Activated CD4-positive, alpha-beta T cell treated with anti-CD3 and anti-CD28 coated beads, Interleukin-2, amount 50 U/mL, for 4 hours (primary cell): ENCODE data around the gene BRD4.

Experiments used
- DNase-seq, 2 experiments: peaks; one replicate each; pipeline ENCODE4 v3.0.0-alpha.2; 2020

BRD4 gene

GRCh38 chr19:15288146-15288963, 44.0 kb downstream of the BRD4 start:
- DNase-seq: no peak

- no peak for DNase-seq
Measured at GRCh38 chr19:15287496-15287895, 44.8 kb downstream of the BRD4 start.

- DNase-seq: no peak
Measured at GRCh38 chr19:15286688-15287365, 45.5 kb downstream of the BRD4 start.

DNA sequence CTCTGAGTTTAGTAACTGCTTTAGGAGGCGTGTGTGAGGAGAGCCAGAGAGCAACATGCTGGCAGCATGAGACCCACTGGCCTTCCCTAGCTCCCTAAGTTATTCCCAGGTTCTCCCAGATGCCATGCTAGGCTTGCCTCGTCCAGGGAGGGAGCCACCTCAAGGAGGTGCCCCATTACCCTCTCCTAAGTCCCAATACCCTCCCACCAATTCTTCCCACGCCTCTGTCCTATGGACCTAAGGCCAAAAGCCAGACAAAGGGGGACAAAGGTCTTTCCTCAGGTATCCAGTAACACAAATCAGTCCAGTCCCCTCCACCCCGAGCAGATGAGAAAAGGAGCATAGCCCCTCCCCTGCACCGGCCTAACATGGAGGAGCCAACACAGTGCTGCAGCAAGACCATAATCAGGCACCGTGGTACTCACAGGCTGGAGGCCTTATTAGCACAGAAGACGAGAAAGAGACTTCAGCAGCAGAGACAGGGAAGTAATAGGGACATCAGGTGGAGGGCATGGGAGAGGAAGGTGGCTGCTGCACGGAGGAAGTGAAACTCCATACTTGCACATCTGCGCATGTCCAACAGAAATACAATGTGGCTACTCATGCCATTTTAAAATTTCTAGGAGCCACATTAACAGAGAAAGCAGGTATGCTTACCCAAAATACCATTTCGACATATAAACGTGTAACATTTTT, 46.3 kb downstream of the BRD4 start:
- DNase-seq: no peak

- no peak for DNase-seq
Measured at GRCh38 chr19:15284896-15285295, 47.4 kb downstream of the BRD4 start.

DNA sequence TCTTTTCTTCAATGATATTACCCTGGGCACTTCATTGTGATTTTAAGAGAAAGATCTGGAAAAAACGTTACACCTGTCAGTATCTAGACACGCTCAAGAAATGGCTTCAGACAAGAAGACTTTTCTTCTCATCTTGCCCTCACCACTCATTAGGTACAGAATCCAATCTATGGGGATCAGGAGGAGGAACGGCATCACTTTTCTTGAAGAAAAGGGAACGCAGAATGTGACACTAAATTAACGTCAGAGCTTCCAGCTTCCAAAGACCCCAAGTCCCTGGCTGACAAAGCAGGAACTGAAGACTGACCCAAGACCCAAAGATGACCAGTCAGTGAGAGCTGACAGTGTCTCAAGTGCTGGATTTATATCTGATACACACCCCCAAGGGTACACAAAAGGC, 48.2 kb downstream of the BRD4 start:
- DNase-seq: no peak

DNA sequence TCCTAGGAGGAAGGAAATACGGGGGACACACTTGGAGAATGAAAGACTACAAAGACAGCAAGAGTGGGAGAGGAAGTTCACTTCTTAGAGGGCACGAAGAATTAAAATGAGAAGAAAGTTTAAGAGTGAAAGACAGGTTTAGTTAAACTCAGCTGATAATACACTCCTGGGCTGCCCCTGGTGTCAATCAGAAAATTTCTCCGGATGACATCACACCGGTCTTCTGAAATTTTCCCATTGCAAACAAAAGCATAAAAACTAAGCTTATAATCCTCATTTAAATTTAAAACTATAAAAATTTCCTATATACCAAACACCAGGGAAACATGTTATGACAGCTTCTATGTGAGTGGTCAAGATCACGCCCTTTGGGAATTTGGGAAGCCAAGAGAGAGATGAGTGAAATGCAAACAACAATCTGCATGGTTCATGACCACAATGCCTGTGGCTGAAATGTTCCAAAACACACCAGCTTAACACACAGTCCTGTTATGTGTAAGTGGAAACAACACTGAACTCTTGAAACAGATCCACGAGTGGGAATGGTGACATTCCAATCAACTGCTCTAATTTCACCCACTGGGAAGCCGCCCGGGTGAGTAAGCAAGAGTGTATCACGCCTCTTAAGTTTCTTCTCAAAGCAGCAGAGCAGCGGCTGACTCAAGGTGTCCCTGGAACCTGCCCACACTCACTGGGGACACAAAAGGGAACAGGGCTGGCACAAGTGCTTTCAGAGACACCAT, 49.0 kb downstream of the BRD4 start:
- peak in 1 of 2 experiments; percentile 17 for DNase-seq

DNA sequence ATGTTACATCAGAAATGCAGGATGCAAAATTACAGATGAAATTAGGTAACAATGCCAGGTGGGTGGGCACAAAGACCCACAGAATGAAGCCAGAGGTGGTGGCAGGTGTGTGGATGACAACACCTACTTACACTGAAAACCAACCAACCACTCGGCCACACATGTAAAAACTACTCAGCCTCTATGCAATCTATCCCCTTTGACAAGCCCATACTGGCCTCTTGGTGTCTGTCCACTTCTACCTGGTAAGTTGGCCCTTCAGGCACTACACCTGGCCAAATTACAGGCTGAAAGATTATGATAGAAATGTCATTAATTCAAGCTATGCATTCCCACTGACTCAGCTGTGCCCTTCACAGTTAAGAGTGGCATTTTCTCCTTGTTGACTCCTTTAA, 50.0 kb downstream of the BRD4 start:
- DNase-seq: no peak

- no peak for DNase-seq
Measured at GRCh38 chr19:15280915-15281683, 51.2 kb downstream of the BRD4 start.

GRCh38 chr19:15280048-15280725, 52.2 kb downstream of the BRD4 start:
- DNase-seq: no peak

- DNase-seq: no peak
Measured at GRCh38 chr19:15279326-15279904, 52.9 kb downstream of the BRD4 start.

- DNase-seq: no peak
Measured at GRCh38 chr19:15276620-15277215, 55.6 kb downstream of the BRD4 start.

GRCh38 chr19:15274477-15274876, 57.9 kb downstream of the BRD4 start:
- no peak for DNase-seq

DNA sequence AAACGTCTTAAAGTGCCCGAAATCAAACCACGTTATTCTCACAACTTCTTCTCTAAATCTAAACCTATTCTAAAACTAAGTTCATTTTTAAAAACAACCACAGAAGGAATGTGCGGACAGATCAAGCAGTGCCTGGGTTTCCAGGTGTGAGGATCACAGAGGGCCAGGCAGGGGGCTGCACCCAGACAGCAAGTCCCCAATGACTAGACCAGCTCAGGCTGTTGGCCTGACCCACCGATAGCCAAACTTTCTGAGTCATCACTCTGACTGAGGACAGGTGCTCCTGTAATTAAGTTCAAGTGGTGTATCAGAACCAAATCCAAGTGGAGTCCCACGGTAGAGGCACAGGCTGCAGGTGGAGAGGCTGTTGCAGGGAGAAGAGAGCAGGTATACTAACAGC, 62.5 kb downstream of the BRD4 start:
- no peak for DNase-seq

DNA sequence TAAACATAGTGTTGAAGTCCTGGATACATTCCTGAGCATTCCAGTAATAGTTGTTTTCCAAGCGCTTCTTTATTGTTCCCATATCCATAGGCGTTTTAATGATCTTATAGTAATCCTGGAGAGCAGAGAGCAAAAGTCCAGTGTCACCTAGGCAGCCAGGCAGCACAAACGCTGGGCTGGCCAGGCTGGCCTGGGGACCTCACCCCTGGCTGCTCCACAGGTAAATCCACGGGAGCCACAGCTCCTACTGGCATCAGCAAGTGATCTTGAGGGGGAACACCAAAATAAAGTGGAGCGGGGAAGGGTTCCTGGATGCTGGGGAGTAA, 63.4 kb downstream of the BRD4 start:
- DNase-seq: no peak

DNA sequence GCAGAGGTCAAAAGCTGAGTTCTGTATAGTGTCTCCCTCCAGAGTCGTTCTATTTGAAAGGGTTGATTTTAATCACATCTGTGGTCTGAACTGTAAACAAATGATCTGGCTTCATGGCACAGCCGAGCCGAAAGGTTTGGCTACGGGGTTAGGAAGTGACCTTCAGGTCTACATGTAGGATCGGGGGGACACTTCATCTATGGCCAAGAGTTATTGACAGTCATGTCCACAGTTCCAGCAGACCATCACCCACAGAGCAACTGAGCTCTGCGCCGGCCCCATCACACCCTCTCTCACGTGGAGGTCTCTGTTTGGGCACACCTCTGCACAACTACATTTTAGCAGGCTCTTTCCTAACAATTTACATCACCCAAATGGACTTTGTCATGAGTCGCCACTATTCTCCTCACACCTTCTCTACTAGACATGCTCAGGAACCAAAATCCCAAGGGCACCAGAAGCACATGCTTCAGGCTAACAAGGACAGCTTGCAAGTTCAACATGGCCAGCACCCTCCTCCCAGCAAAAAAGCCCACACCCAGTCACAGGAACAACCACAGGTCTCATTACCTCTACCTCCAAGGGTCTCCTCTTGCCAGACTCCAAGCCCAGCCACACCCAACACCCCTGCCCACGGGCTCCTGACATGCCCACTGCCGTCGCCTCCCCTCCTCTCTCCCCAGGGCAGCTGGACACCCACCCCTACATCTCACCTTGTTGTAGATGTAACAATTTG, 64.0 kb downstream of the BRD4 start:
- DNase-seq: no peak

DNA sequence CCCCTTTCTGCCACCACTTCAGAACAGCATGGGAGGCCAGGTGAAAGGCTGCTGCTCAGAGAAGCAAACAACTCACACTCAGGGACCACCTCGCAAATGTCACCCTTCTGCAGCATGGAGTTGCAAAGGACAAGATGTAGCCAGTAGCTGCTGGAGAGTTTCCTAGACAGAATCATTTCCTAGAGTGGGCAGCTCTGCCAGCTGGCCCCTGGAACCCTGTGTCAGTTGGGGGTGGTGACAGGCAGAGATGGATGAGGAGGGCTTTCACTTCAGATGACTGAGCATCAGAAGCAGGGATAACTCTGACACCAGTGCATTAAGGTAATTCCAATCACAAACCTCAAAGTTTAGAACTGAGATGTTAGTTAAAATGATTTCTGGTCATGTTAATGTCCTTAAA, 65.7 kb downstream of the BRD4 start:
- DNase-seq: no peak

DNA sequence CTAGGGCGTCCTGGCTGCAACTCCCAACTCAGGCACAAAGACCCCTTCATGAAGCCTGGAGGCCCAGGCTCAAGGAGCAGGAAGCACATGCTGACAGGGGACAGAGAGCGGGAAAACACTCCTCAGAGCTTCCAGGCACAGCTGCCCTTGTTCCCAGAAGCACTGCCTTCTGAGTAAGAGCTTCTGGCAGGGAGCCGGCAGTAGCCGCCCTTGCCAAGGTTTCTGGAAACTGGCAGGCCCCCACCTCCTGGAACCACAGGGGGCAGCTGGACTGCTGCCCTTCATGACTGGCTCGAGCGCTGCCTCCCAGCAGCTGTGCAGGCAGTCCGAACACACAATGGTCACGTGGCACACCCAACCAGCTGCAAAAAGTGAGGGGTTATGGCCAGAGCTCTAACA, 66.5 kb downstream of the BRD4 start:
- no peak for DNase-seq

GRCh38 chr19:15265214-15265849, 67.0 kb downstream of the BRD4 start:
- DNase-seq: no peak

GRCh38 chr19:15264933-15265206, 67.5 kb downstream of the BRD4 start:
- DNase-seq: no peak
